Natural killer cell (primary cell): Measurements from ENCODE around the gene DYRK1B. TPM values are rescaled to one million over a fixed set of nuclear protein-coding genes. Genes with fewer than 3 reads are reported as not detected.
A peak's percentile ranks its signal among the peaks of the same experiment; 100 is the strongest.

ENCODE experiments used
- ATAC-seq, 3 donors: fragments of 150-1000 bp in 2 of 3; fragments of 200-7000 bp in 1 of 3; cut with Tn5 transposase; 1 replicate in 1 of 3; 2 replicates in 2 of 3; pipeline ENCODE4 v1.10.0; 2021; ENCODE audit warnings: mild to moderate bottlenecking in 2 of 3, moderate library complexity in 2 of 3
- DNase-seq, 2 donors: peaks; one replicate each; pipeline versions ENCODE4 v3.0.0 to v3.0.0-alpha.2; 2013 to 2021; ENCODE audit warnings: mixed read lengths in 1 of 2
- H3K27ac ChIP-seq: one replicate; pipeline ENCODE4 v1.5.1; 2013; ENCODE audit warnings: mild to moderate bottlenecking, low read length
- H3K27me3 ChIP-seq: one replicate; pipeline ENCODE4 v1.6.1; 2013; ENCODE audit warnings: low read length; ENCODE audit not compliant: control insufficient read depth, insufficient read depth
- H3K36me3 ChIP-seq: one replicate; pipeline ENCODE4 v1.6.1; 2013; ENCODE audit warnings: low read length; ENCODE audit not compliant: control insufficient read depth, insufficient read depth
- H3K4me1 ChIP-seq: one replicate; pipeline ENCODE4 v1.6.1; 2013; ENCODE audit warnings: low read length; ENCODE audit not compliant: control insufficient read depth, insufficient read depth
- H3K4me3 ChIP-seq: one replicate; pipeline ENCODE4 v1.5.1; 2013; ENCODE audit warnings: low read length
- H3K9me3 ChIP-seq: one replicate; pipeline ENCODE4 v1.6.1; 2013; ENCODE audit warnings: low read length; ENCODE audit not compliant: control insufficient read depth, insufficient read depth
- H3K27ac Mint-ChIP-seq, 2 donors: one replicate each; pipeline ENCODE4 v1.8.0; 2022; ENCODE audit warnings: mild to moderate bottlenecking in 2 of 2, mixed read lengths in 2 of 2, moderate library complexity in 1 of 2
- H3K27me3 Mint-ChIP-seq, 2 donors: one replicate each; pipeline ENCODE4 v1.8.0; 2022; ENCODE audit warnings: low read depth in 2 of 2, mixed read lengths in 2 of 2
- H3K36me3 Mint-ChIP-seq: one replicate; pipeline ENCODE4 v1.8.0; 2022; ENCODE audit warnings: mixed read lengths
- H3K4me1 Mint-ChIP-seq, 2 donors: one replicate each; pipeline ENCODE4 v1.8.0; 2022; ENCODE audit warnings: mixed read lengths in 2 of 2
- H3K4me3 Mint-ChIP-seq: one replicate; pipeline ENCODE4 v1.8.0; 2022; ENCODE audit warnings: mild to moderate bottlenecking, moderate library complexity, mixed read lengths
- H3K9me3 Mint-ChIP-seq, 2 donors: one replicate each; pipeline ENCODE4 v1.8.0; 2022; ENCODE audit warnings: mixed read lengths in 2 of 2
- CTCF ChIP-seq: fragments of 200-600 bp; IDR thresholded peaks from one replicate; pipeline ENCODE4 v1.8.0; 2022; ENCODE audit warnings: antibody characterized with exemption
- WGBS: methylation state at CpG from one replicate; pipeline ENCODE4 v1.1.7; 2013; ENCODE audit warnings: missing lambda C conversion rate; ENCODE audit not compliant: insufficient coverage; 5-methylcytosine and 5-hydroxymethylcytosine counted together
- intact Hi-C: fragments of 100-400 bp; cut with micrococcal nuclease; formaldehyde crosslinking; loops from one replicate; pipeline ENCODE4 v1.14.2; 2022
- total RNA-seq, 4 donors: library from RNA; stranded (reverse); fragments of 120-200 nt in 1 of 4; gene quantifications; one replicate each; pipeline versions ENCODE4 v1.2.3 to v1.2.4, GENCODE V29; 2013 to 2022

The DYRK1B gene
- total RNA-seq, 3 donors from 2014 or later (not counting 1 experiment from before 2014, with no cell fraction given): 27.5 to 54.2 (median 43.8) TPM

DNA sequence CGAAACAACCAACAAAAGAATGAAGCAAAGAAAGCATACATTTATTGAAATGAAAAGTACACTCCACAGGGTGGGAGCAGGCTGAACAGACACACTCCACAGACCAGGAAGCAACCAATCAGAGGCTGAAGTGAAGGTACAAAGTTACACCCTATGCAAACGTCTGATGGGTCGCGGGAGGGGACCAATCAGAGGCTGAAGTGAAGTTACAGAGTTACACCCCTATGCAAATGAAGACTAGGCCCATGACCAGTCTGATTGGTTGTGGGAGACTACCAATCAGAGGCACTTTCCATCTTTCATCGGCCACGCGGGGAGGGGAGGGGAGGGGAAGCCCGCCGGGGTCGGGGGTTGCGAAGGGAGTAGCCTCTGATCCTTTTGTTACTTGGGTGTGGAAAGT, 24.6 kb upstream of the DYRK1B start:
- 35% methylated on average over 11 of the region's 11 CpGs for WGBS
- Histone ChIP-seq H3K9me3 (no peaks in the 10 kb centered on the region), H3K36me3 (no peaks in the 10 kb centered on the region), H3K27ac (no peak overlapping the region), H3K27me3 (no peaks in the 10 kb centered on the region), H3K4me3 (no peak overlapping the region), H3K4me1 (no peaks in the 10 kb centered on the region)
- ATAC-seq (no peak), DNase-seq (no peak)
- Mint-ChIP-seq H3K36me3 (no peaks in the 10 kb centered on the region), H3K4me1 (no peaks in the 10 kb centered on the region), H3K27ac (no peak overlapping the region), H3K4me3 (no peak overlapping the region), H3K27me3 (peaks cover 5 to 9% of the 10 kb centered on the region in 2 donors), H3K9me3 (no peaks in the 10 kb centered on the region)
- intact Hi-C loops: no loop called here
- TF ChIP-seq CTCF: no peak

DNA sequence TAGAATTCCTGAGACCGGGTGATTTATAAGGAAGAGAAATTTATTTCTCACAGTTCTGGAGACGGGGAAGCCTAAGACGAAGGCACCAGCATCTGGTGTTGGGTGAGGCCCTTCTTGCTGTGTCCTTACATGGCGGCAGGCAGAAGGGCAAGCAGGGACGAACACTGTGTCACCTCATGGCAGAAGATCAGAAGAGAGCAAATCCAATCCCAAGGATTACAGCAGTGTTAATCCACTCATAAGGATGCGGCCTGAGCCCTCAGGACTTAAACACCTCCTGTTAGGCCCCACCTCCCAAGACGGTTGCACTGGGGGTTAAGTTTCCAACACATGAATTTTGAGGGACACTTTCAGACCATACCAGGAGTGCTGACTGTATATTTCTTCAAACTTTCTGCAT, 18.9 kb upstream of the DYRK1B start:
- Mint-ChIP-seq H3K27ac (no peak overlapping the region), H3K4me1 (no peaks in the 10 kb centered on the region)

GRCh38 chr19:39850892-39851291, 16.9 kb upstream of the DYRK1B start:
- ATAC-seq (no peak), DNase-seq (no peak)
- no peaks in the 10 kb centered on the region for H3K27me3 ChIP-seq
- no peaks in the 10 kb centered on the region for H3K9me3 ChIP-seq
- intact Hi-C loops: no loop called here
- H3K4me3 ChIP-seq: no peak overlapping the region
- H3K36me3 ChIP-seq: no peaks in the 10 kb centered on the region
- peaks cover 13% of the 10 kb centered on the region in 2 donors for H3K4me1 Mint-ChIP-seq
- no peak overlapping the region for H3K27ac Mint-ChIP-seq
- H3K4me3 Mint-ChIP-seq: no peak overlapping the region
- no peak for TF ChIP-seq CTCF
- H3K27ac ChIP-seq: no peak overlapping the region
- H3K4me1 ChIP-seq: peaks cover 10% of the 10 kb centered on the region
- WGBS: 71% methylated on average over 2 of the region's 2 CpGs
- no peaks in the 10 kb centered on the region for H3K9me3 Mint-ChIP-seq
- peaks cover 0 to 17% of the 10 kb centered on the region in 2 donors for H3K27me3 Mint-ChIP-seq
- H3K36me3 Mint-ChIP-seq: no peaks in the 10 kb centered on the region

More for the DNA sequence above, 18.9 kb upstream of the DYRK1B start:
- Histone ChIP-seq H3K4me3 (no peak overlapping the region), H3K9me3 (no peaks in the 10 kb centered on the region), H3K36me3 (no peaks in the 10 kb centered on the region), H3K27me3 (no peaks in the 10 kb centered on the region), H3K4me1 (no peaks in the 10 kb centered on the region), H3K27ac (no peak overlapping the region)
- no peak for TF ChIP-seq CTCF
- WGBS: 93% methylated on average over 7 of the region's 7 CpGs
- ATAC-seq (no peak), DNase-seq (no peak)
- Mint-ChIP-seq H3K36me3 (no peaks in the 10 kb centered on the region), H3K4me3 (no peak overlapping the region), H3K27me3 (peaks cover 3 to 17% of the 10 kb centered on the region in 2 donors), H3K9me3 (no peaks in the 10 kb centered on the region)
- intact Hi-C loops: no loop called here

- no peaks in the 10 kb centered on the region for H3K9me3 Mint-ChIP-seq
- over 99% methylated on average over 4 of the region's 4 CpGs for WGBS
These were observed 14.4 kb upstream of the DYRK1B start for GRCh38 chr19:39848392-39848791.

More at GRCh38 chr19:39848392-39848791, 14.4 kb upstream of the DYRK1B start:
- ATAC-seq (no peak), DNase-seq (no peak)
- H3K4me3 ChIP-seq: no peak overlapping the region
- no peak overlapping the region for H3K27ac ChIP-seq
- no peaks in the 10 kb centered on the region for H3K27me3 ChIP-seq
- H3K9me3 ChIP-seq: no peaks in the 10 kb centered on the region
- intact Hi-C loops: no loop called here
- H3K4me1 Mint-ChIP-seq: peaks cover 36 to 37% of the 10 kb centered on the region in 2 donors
- no peaks in the 10 kb centered on the region for H3K36me3 Mint-ChIP-seq
- no peaks in the 10 kb centered on the region for H3K36me3 ChIP-seq
- no peak overlapping the region for H3K4me3 Mint-ChIP-seq
- peaks cover 29% of the 10 kb centered on the region for H3K4me1 ChIP-seq
- H3K27me3 Mint-ChIP-seq: peaks cover 0 to 12% of the 10 kb centered on the region in 2 donors
- TF ChIP-seq CTCF: no peak
- peak overlapping the region in 1 of 2 donors; percentile 21 for H3K27ac Mint-ChIP-seq
